ENCODE measurements around the gene KIF19. TPM values are rescaled to one million over a fixed set of nuclear protein-coding genes. Genes with fewer than 3 reads are reported as not detected.

Gene KIF19
- total RNA-seq, 1 experiment from 2014 or later, result not detected

DNA sequence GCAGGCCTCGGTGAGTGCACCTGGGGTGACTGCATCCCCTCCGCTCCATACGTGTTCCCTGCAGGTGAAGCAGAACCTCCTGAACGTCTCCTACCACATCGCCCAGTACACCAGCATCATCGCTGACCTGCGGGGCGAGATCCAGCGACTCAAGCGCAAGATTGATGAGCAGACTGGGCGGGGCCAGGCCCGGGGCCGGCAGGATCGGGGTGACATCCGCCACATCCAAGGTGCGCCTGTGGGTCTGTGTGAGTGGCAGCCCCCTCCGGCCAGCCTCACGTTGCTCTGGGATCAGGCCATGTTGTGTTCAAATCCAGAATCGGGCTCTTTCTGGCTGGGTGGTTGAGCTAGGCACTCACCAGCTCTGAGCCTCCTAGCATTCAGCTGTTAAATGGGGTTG lies 23.1 kb downstream of the KIF19 start:
- Histone ChIP-seq H3K36me3 (ENCODE audit: low read depth, low read length) (no peaks in the 10 kb centered on the region), H3K4me1 (ENCODE audit: insufficient read depth, low read length) (peaks cover 5% of the 10 kb centered on the region; the same call in 1 of the 2 replicates), H3K27ac (ENCODE audit: low read length) (no peak overlapping the region), H3K4me3 (ENCODE audit: low read length) (no peak overlapping the region), H3K9ac (ENCODE audit: low read length) (no peak overlapping the region), H3K4me2 (ENCODE audit: low read length) (no peak overlapping the region), H2AFZ (ENCODE audit: low read length) (no peak overlapping the region), H3K79me2 (ENCODE audit: low read length) (no peaks in the 10 kb centered on the region), H4K20me1 (ENCODE audit: low read length) (no peaks in the 10 kb centered on the region), H3K27me3 (ENCODE audit: low read length) (peaks cover 63% of the 10 kb centered on the region), H3K9me3 (ENCODE audit: low read length) (no peaks in the 10 kb centered on the region), H3F3A (ENCODE audit: low read length, unreplicated experiment) (no peaks in the 10 kb centered on the region), H3K9me2 (replicated peaks; ENCODE audit: low read length) (no peaks in the 10 kb centered on the region)
- DNase-seq (no peak), ATAC-seq (no peak)
- intact Hi-C loops (cut with micrococcal nuclease), result no loop called here
- BruUV-seq (replicated peaks), result no TSS peak
- POLR2A ChIA-PET (ENCODE audit: unreplicated experiment), result no interaction called here
- TF ChIP-seq EZH2 (IDR thresholded peaks at IDR 0.05; ENCODE audit: low read length, unreplicated experiment), result no peak
- TF ChIP-seq, protein P1, sequence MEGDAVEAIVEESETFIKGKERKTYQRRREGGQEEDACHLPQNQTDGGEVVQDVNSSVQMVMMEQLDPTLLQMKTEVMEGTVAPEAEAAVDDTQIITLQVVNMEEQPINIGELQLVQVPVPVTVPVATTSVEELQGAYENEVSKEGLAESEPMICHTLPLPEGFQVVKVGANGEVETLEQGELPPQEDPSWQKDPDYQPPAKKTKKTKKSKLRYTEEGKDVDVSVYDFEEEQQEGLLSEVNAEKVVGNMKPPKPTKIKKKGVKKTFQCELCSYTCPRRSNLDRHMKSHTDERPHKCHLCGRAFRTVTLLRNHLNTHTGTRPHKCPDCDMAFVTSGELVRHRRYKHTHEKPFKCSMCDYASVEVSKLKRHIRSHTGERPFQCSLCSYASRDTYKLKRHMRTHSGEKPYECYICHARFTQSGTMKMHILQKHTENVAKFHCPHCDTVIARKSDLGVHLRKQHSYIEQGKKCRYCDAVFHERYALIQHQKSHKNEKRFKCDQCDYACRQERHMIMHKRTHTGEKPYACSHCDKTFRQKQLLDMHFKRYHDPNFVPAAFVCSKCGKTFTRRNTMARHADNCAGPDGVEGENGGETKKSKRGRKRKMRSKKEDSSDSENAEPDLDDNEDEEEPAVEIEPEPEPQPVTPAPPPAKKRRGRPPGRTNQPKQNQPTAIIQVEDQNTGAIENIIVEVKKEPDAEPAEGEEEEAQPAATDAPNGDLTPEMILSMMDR (conservative IDR thresholded peaks at IDR 0.05; ENCODE audit: low read depth, low read length), result no peak
- TF ChIP-seq EZH2phosphoT487 (IDR thresholded peaks at IDR 0.05; ENCODE audit: borderline replicate concordance, low read length), result no peak
- CTCF ChIA-PET, result no interaction called here

- no peaks in the 10 kb centered on the region for H3K79me2 ChIP-seq (ENCODE audit: low read length)
- peaks cover 72% of the 10 kb centered on the region for H3K27me3 ChIP-seq (ENCODE audit: low read length)
- DNase-seq (no peak), ATAC-seq (no peak)
- H3K4me1 ChIP-seq (ENCODE audit: insufficient read depth, low read length), result peaks cover 2% of the 10 kb centered on the region; the same call in 1 of the 2 replicates
- POLR2A ChIA-PET (ENCODE audit: unreplicated experiment), result no interaction called here
- no TSS peak for BruUV-seq (replicated peaks)
- H3K36me3 ChIP-seq (ENCODE audit: low read depth, low read length), result no peaks in the 10 kb centered on the region
- no peak for TF ChIP-seq EZH2 (IDR thresholded peaks at IDR 0.05; ENCODE audit: low read length, unreplicated experiment)
- TF ChIP-seq, protein P1 (conservative IDR thresholded peaks at IDR 0.05; ENCODE audit: low read depth, low read length), result no peak
- TF ChIP-seq EZH2phosphoT487 (IDR thresholded peaks at IDR 0.05; ENCODE audit: borderline replicate concordance, low read length), result no peak
- no peaks in the 10 kb centered on the region for H3K9me2 ChIP-seq (replicated peaks; ENCODE audit: low read length)
- no peak overlapping the region for H3K27ac ChIP-seq (ENCODE audit: low read length)
- H3F3A ChIP-seq (ENCODE audit: low read length, unreplicated experiment), result no peaks in the 10 kb centered on the region
- no peak overlapping the region for H3K4me2 ChIP-seq (ENCODE audit: low read length)
- no peaks in the 10 kb centered on the region for H4K20me1 ChIP-seq (ENCODE audit: low read length)
- H3K4me3 ChIP-seq (ENCODE audit: low read length), result no peak overlapping the region
- H3K9ac ChIP-seq (ENCODE audit: low read length), result no peak overlapping the region
- no peaks in the 10 kb centered on the region for H3K9me3 ChIP-seq (ENCODE audit: low read length)
- intact Hi-C loops (cut with micrococcal nuclease), result no loop called here
- CTCF ChIA-PET, result no interaction called here
- no peak overlapping the region for H2AFZ ChIP-seq (ENCODE audit: low read length)
Measured at GRCh38 chr17:74350486-74350885, 24.5 kb downstream of the KIF19 start.

DNA sequence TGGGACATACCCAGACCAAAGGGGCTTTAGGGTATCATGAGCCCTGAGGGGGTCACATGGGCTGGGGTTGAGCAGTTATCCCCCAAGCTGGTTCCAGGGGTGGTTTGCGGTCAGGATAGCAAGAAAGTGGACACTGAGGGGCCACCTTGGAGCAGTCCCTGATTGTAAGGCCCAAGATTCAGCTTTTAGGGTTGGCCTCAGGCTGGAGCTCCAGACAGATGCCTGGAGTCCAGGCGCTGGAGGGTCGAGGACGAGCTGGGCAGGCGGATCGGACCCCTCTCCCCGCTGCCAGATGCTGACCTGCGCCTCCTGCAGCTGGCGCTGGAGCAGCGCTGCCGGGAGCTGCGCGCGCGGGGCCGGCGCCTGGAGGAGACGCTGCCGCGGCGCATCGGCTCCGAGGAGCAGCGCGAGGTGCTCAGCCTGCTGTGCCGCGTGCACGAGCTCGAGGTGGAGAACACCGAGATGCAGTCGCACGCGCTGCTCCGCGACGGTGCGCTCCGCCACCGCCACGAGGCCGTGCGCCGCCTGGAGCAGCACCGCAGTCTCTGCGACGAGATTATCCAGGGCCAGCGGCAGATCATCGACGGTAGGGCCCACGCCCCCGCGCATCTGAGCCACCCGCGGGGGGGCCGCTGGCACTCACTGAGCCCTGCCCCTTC lies 25.7 kb downstream of the KIF19 start:
- intact Hi-C loops (cut with micrococcal nuclease), result no loop called here
- CTCF ChIA-PET, result no interaction called here
- no peaks in the 10 kb centered on the region for H3K9me3 ChIP-seq (ENCODE audit: low read length)

More for the DNA sequence above, 25.7 kb downstream of the KIF19 start:
- Histone ChIP-seq H2AFZ (ENCODE audit: low read length) (no peak overlapping the region), H3K79me2 (ENCODE audit: low read length) (no peaks in the 10 kb centered on the region), H3K36me3 (ENCODE audit: low read depth, low read length) (no peaks in the 10 kb centered on the region), H3K27ac (ENCODE audit: low read length) (no peak overlapping the region), H3K9me2 (replicated peaks; ENCODE audit: low read length) (no peaks in the 10 kb centered on the region), H4K20me1 (ENCODE audit: low read length) (no peaks in the 10 kb centered on the region), H3K4me2 (ENCODE audit: low read length) (no peak overlapping the region), H3F3A (ENCODE audit: low read length, unreplicated experiment) (no peaks in the 10 kb centered on the region), H3K9ac (ENCODE audit: low read length) (no peak overlapping the region), H3K4me1 (ENCODE audit: insufficient read depth, low read length) (no peaks in the 10 kb centered on the region), H3K27me3 (ENCODE audit: low read length) (peaks cover 83% of the 10 kb centered on the region), H3K4me3 (ENCODE audit: low read length) (no peak overlapping the region)
- ATAC-seq (no peak), DNase-seq (no peak)
- TF ChIP-seq EZH2phosphoT487 (IDR thresholded peaks at IDR 0.05; ENCODE audit: borderline replicate concordance, low read length) (no peak), EZH2 (IDR thresholded peaks at IDR 0.05; ENCODE audit: low read length, unreplicated experiment) (no peak)
- TF ChIP-seq, protein P1 (conservative IDR thresholded peaks at IDR 0.05; ENCODE audit: low read depth, low read length), result no peak
- POLR2A ChIA-PET (ENCODE audit: unreplicated experiment), result no interaction called here
- no TSS peak for BruUV-seq (replicated peaks)
